B cell (primary cell): ENCODE results near the gene SCN8A. TPM values are rescaled to one million over a fixed set of nuclear protein-coding genes. Genes with fewer than 3 reads are reported as not detected.

Source experiments
- ATAC-seq: fragments of 200-7000 bp; cut with Tn5 transposase; one replicate; pipeline ENCODE4 v1.10.0; 2021; ENCODE audit warnings: low read depth, mild to moderate bottlenecking, moderate number of reproducible peaks, moderate library complexity
- CTCF ChIA-PET: fragments of 350-600 bp; sonication (Branson Sonifier 250); formaldehyde crosslinking; loops from one replicate; lab custom pipeline; 2021; ENCODE audit warnings: antibody characterized with exemption, inconsistent platforms; lab: Charles Lee
- POLR2A ChIA-PET: fragments of 350-600 bp; sonication (Branson Sonifier 250); formaldehyde crosslinking; loops from one replicate; lab custom pipeline; 2021; ENCODE audit warnings: antibody characterized with exemption; lab: Charles Lee
- DNase-seq: peaks from one replicate; pipeline ENCODE4 v3.0.0; 2013
- H2AFZ ChIP-seq: 2 replicates; pipeline ENCODE4 v1.6.1; 2012; ENCODE audit warnings: mild to moderate bottlenecking, low read depth, low read length; ENCODE audit not compliant: insufficient read depth, poor library complexity, severe bottlenecking
- H3K27ac ChIP-seq, 2 donors: 1 replicate in 1 of 2; 2 replicates in 1 of 2; pipeline ENCODE4 v1.5.1; 2012 to 2013; ENCODE audit warnings: low read length in 2 of 2, mild to moderate bottlenecking in 2 of 2, moderate library complexity in 1 of 2
- H3K27me3 ChIP-seq, 4 experiments: fragments of 200-600 bp in 1 of 4; sonication (generic) in 1 of 4; replicated peaks in 1 of 4; 1 replicate in 2 of 4; 2 replicates in 2 of 4; pipeline versions ENCODE4 v1.6.1 to v1.7.0; 2013 to 2016; ENCODE audit warnings: low read length in 3 of 4, mild to moderate bottlenecking in 2 of 4, mixed read lengths in 1 of 4, moderate library complexity in 1 of 4; ENCODE audit not compliant: insufficient read depth in 4 of 4, control insufficient read depth in 3 of 4; ENCODE audit errors: control extremely low read depth in 1 of 4
- H3K36me3 ChIP-seq, 2 experiments: replicated peaks in 1 of 2; 1 replicate in 1 of 2; 2 replicates in 1 of 2; pipeline versions ENCODE4 v1.6.1 to v1.7.1; 2013; ENCODE audit warnings: low read length in 1 of 2; ENCODE audit not compliant: insufficient read depth in 2 of 2, control insufficient read depth in 1 of 2; ENCODE audit errors: control extremely low read depth in 1 of 2, extremely low read depth in 1 of 2
- H3K4me1 ChIP-seq, 2 donors: fragments of 200-600 bp in 1 of 2; sonication (generic) in 1 of 2; 1 replicate in 1 of 2; 2 replicates in 1 of 2; pipeline versions ENCODE4 v1.5.1 to v1.6.1; 2013 to 2017; ENCODE audit warnings: low read length in 2 of 2; ENCODE audit not compliant: control insufficient read depth in 2 of 2, insufficient read depth in 2 of 2
- H3K4me2 ChIP-seq: replicated peaks from 2 replicates; pipeline ENCODE3; 2012; ENCODE audit warnings: mild to moderate bottlenecking, low read depth, low read length; ENCODE audit not compliant: poor library complexity, severe bottlenecking
- H3K4me3 ChIP-seq, 5 experiments: fragments of 200-600 bp in 1 of 5; sonication (generic) in 1 of 5; 1 replicate in 3 of 5; 2 replicates in 2 of 5; pipeline versions ENCODE4 v1.5.1 to v1.7.0; 2011 to 2016; ENCODE audit warnings: low read length in 4 of 5, mild to moderate bottlenecking in 4 of 5, low read depth in 2 of 5, control low read depth in 1 of 5, moderate library complexity in 1 of 5; ENCODE audit not compliant: insufficient read depth in 1 of 5; ENCODE audit errors: control extremely low read depth in 1 of 5, extremely low read depth in 1 of 5
- H3K79me2 ChIP-seq: fragments of 200-600 bp; sonication (generic); one replicate; pipeline ENCODE4 v1.6.0; 2016; ENCODE audit warnings: low read length; ENCODE audit not compliant: control insufficient read depth, insufficient read depth
- H3K9ac ChIP-seq: fragments of 200-600 bp; sonication (generic); 2 replicates; pipeline ENCODE4 v1.6.1; 2017; ENCODE audit warnings: mild to moderate bottlenecking, low read length, moderate library complexity
- H3K9me3 ChIP-seq, 3 donors: one replicate each; pipeline versions ENCODE4 v1.6.1 to v1.7.1; 2013; ENCODE audit warnings: low read length in 2 of 3; ENCODE audit not compliant: control insufficient read depth in 2 of 3, insufficient read depth in 1 of 3; ENCODE audit errors: control extremely low read depth in 1 of 3
- H4K20me1 ChIP-seq: 2 replicates; pipeline ENCODE4 v1.6.0; 2012; ENCODE audit warnings: mild to moderate bottlenecking, low read length; ENCODE audit not compliant: insufficient read depth, control insufficient read depth, poor library complexity, severe bottlenecking
- H3K27ac Mint-ChIP-seq: one replicate; pipeline ENCODE4 v1.8.0; 2021; ENCODE audit warnings: mixed read lengths
- H3K27me3 Mint-ChIP-seq: one replicate; pipeline ENCODE4 v1.8.0; 2021; ENCODE audit warnings: mixed read lengths
- H3K4me1 Mint-ChIP-seq: one replicate; pipeline ENCODE4 v1.8.0; 2021; ENCODE audit warnings: mixed read lengths
- H3K4me3 Mint-ChIP-seq: one replicate; pipeline ENCODE4 v1.8.0; 2021; ENCODE audit warnings: mixed read lengths
- H3K9me3 Mint-ChIP-seq: one replicate; pipeline ENCODE4 v1.8.0; 2022; ENCODE audit warnings: mixed read lengths; ENCODE audit not compliant: insufficient read depth
- EZH2 ChIP-seq: IDR thresholded peaks from 2 replicates; pipeline ENCODE4 v1.6.1; 2012; ENCODE audit warnings: borderline replicate concordance, low read depth, mild to moderate bottlenecking, moderate library complexity, low read length; ENCODE audit not compliant: insufficient read depth, poor library complexity, severe bottlenecking
- WGBS: methylation state at CpG from one replicate; pipeline ENCODE4 v1.1.5; 2013; ENCODE audit warnings: missing lambda C conversion rate; ENCODE audit not compliant: insufficient coverage; 5-methylcytosine and 5-hydroxymethylcytosine counted together
- intact Hi-C: fragments of 100-400 bp; cut with micrococcal nuclease; formaldehyde crosslinking; loops from one replicate; pipeline ENCODE4 v1.10.0; 2022
- polyA plus RNA-seq: library from polyadenylated mRNA; depleted of rRNA; stranded (reverse); fragments of >200 nt; gene quantifications from 2 replicates; pipeline ENCODE4 v1.2.3, GENCODE V29; 2012
- total RNA-seq, 2 donors: library from RNA; stranded (reverse); fragments of 120-200 nt in 1 of 2; gene quantifications; 1 replicate in 1 of 2; 2 replicates in 1 of 2; pipeline versions ENCODE4 v1.2.3 to v1.2.4, GENCODE V29; 2013 to 2022
- TF ChIP-seq, protein P1 (sequence below): fragments of 200-600 bp; IDR thresholded peaks from one replicate; pipeline ENCODE4 v1.8.0; 2022; ENCODE audit warnings: antibody characterized with exemption, mild to moderate bottlenecking

SCN8A gene
- total and polyA plus RNA-seq, 2 donors (not counting 1 experiment from before 2014, with no cell fraction given) = 0.78 to 1.0 TPM

DNA sequence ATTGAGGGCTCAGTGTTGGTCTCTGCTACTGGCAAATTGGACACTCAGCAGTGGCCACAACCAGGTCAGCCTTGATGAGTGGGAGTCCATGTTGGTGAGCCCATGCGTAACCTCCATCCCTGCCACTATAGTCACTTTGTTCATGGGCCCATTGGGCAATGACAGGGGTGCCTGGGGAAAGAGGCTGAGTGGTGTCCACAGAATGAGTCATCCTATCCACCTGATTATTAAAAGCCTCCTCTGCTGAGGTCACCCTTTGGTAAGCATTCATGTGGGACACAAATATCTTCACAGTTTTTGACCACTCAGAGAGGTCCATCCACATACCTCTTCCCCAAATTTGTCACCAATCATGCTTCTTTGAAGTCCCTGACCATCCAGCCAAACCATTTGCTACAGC, 207.5 kb downstream of the SCN8A start:
- no peaks in the 10 kb centered on the region for H3K27me3 Mint-ChIP-seq
- no peaks in the 10 kb centered on the region for H3K27me3 ChIP-seq
- no peak overlapping the region for H3K4me2 ChIP-seq
- H3K4me3 Mint-ChIP-seq = no peak overlapping the region
- H3K9ac ChIP-seq = no peak overlapping the region
- H3K4me3 ChIP-seq = no peak overlapping the region
- no peak overlapping the region for H3K27ac Mint-ChIP-seq
- H2AFZ ChIP-seq = no peak overlapping the region
- H3K9me3 Mint-ChIP-seq = no peaks in the 10 kb centered on the region
- no peaks in the 10 kb centered on the region for H3K79me2 ChIP-seq
- ChIA-PET CTCF (no interaction called here), POLR2A (no interaction called here)
- no peaks in the 10 kb centered on the region for H3K4me1 Mint-ChIP-seq
- intact Hi-C loops = no loop called here
- DNase-seq (no peak), ATAC-seq (no peak)
- no peaks in the 10 kb centered on the region for H3K4me1 ChIP-seq
- H3K27ac ChIP-seq = no peak overlapping the region
- no peaks in the 10 kb centered on the region for H3K36me3 ChIP-seq
- no peaks in the 10 kb centered on the region for H4K20me1 ChIP-seq
- no CpG with 5 or more reads among the region's 1 CpG for WGBS
- no peaks in the 10 kb centered on the region for H3K9me3 ChIP-seq
- TF ChIP-seq, protein P1, sequence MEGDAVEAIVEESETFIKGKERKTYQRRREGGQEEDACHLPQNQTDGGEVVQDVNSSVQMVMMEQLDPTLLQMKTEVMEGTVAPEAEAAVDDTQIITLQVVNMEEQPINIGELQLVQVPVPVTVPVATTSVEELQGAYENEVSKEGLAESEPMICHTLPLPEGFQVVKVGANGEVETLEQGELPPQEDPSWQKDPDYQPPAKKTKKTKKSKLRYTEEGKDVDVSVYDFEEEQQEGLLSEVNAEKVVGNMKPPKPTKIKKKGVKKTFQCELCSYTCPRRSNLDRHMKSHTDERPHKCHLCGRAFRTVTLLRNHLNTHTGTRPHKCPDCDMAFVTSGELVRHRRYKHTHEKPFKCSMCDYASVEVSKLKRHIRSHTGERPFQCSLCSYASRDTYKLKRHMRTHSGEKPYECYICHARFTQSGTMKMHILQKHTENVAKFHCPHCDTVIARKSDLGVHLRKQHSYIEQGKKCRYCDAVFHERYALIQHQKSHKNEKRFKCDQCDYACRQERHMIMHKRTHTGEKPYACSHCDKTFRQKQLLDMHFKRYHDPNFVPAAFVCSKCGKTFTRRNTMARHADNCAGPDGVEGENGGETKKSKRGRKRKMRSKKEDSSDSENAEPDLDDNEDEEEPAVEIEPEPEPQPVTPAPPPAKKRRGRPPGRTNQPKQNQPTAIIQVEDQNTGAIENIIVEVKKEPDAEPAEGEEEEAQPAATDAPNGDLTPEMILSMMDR = no peak
- no peak for TF ChIP-seq EZH2

DNA sequence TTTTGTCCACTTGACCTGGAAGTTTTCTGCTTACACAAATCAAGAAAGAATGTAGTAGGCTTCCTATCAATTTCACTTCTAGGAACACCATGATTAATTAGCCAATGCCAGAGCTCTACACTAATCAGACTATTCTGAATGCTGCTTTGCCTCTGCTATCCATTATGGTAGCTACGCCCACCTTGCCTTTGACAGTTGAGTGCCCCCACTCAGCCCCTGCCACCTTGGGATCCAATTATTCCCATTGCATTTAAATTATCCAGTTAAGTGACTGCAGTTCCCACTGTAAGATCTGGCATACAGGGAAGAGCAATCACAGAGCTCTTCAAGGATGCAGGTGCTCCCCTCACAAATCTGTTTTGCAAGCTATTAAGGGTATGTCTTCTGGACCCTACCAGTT, 210.0 kb downstream of the SCN8A start:
- no peak overlapping the region for H3K27ac Mint-ChIP-seq
- ChIA-PET CTCF (no interaction called here), POLR2A (no interaction called here)
- WGBS = 100% methylated on average over 1 of the region's 1 CpG
- Histone ChIP-seq H3K9ac (no peak overlapping the region), H3K79me2 (no peaks in the 10 kb centered on the region), H3K4me2 (no peak overlapping the region), H3K9me3 (no peaks in the 10 kb centered on the region), H3K36me3 (no peaks in the 10 kb centered on the region), H3K4me1 (no peaks in the 10 kb centered on the region), H4K20me1 (no peaks in the 10 kb centered on the region), H2AFZ (no peak overlapping the region), H3K27me3 (peaks cover 0 to 2% (median under 1%) of the 10 kb centered on the region in 4 experiments), H3K4me3 (no peak overlapping the region), H3K27ac (no peak overlapping the region)
- H3K9me3 Mint-ChIP-seq = no peaks in the 10 kb centered on the region
- intact Hi-C loops = no loop called here
- no peak for ATAC-seq
- no peaks in the 10 kb centered on the region for H3K27me3 Mint-ChIP-seq
- DNase-seq = no peak
- no peaks in the 10 kb centered on the region for H3K4me1 Mint-ChIP-seq
- TF ChIP-seq, protein P1 = no peak
- TF ChIP-seq EZH2 = no peak
- H3K4me3 Mint-ChIP-seq = no peak overlapping the region
